HTERT RPE-1 (cell line): ENCODE measurements around the gene CLSTN3.

Experiments
- in situ Hi-C: fragments of 300-500 bp; cut with MboI; formaldehyde crosslinking; loops from 4 replicates; pipeline ENCODE4 v1.14.3; 2020; ENCODE audit warnings: low sequenced_read_pairs

CLSTN3 gene

DNA sequence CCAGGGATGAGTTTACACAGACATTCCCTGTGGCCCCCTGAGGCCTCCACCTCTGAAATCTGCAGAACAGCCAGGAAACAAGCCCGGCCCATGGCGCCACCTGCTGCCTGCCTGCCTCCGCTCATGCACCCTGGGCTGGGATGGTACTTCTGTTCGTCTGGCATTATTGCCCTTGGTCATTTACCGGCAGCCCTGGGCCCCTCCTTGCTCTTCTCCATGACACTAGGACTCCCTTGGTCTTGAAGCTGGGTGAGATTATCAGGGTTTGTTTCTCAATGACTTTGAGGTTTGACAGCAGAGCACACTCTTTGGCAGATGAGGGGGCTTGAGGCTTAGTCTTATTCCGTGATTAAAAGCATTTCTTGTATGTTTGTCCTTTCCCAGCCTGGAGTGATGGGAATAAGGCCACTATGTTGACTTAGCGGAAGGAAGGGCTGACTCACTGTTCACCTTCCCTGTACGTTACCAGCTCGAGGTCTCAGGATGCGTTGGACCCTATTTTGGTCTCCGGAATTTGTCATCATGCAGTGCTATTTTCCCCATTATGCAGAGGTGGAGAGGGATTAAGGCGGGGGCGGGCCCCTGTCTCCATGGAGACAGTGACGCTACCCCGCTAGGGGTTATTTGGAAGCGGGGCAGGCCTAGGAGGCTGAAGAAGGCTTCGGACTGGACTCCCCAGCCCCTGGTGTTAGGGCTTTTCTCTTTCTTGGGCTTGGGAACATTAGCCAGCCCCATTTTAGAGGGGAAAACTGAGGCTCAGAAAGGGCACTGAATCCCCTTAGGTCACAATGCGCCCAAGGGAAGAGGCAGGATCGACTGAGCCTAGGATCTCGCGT lies 58.6 kb downstream of the CLSTN3 start:
- in situ Hi-C loops, result no loop called here

DNA sequence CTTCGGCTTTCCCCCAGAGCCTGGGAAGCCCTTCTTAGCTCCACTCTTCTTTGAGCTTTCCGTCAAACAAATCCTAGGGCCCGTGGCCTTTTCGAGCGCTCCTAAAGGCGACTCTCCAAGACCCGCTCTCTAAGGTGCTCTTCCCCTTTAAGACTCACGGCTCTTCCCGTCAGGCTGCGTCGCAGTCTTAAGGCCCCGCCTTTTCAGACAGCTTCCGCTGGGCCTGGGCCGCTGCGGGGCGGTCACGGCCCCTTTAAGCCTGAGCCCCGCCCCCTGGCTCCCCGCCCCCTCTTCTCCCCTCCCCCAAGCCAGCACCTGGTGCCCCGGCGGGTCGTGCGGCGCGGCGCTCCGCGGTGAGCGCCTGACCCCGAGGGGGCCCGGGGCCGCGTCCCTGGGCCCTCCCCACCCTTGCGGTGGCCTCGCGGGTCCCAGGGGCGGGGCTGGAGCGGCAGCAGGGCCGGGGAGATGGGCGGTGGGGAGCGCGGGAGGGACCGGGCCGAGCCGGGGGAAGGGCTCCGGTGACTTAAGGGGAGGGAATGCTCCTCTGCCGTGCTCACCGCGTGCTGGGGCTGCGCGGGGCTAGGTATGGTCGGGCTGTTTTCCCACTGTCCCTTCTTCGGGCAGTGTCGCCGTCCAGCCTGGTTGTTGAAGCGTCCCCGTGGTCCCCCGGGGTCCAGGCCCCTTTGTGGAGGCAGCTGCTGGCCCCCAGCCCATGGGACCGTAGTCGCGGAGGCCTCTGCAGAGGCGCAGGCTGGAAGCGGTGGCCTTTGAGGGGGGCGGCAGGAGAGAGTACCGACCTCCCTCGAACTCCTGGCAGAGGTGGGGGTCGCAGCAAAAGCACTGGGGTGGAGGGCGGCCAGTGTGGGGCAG lies 59.5 kb downstream of the CLSTN3 start, which contains the start of gene PEX5:
PEX5 (plus strand) TSS at position 289 of the 870 bp plus-strand sequence. CDS start 692 bp downstream, outside the sequence.
- in situ Hi-C loops, result no loop called here

DNA sequence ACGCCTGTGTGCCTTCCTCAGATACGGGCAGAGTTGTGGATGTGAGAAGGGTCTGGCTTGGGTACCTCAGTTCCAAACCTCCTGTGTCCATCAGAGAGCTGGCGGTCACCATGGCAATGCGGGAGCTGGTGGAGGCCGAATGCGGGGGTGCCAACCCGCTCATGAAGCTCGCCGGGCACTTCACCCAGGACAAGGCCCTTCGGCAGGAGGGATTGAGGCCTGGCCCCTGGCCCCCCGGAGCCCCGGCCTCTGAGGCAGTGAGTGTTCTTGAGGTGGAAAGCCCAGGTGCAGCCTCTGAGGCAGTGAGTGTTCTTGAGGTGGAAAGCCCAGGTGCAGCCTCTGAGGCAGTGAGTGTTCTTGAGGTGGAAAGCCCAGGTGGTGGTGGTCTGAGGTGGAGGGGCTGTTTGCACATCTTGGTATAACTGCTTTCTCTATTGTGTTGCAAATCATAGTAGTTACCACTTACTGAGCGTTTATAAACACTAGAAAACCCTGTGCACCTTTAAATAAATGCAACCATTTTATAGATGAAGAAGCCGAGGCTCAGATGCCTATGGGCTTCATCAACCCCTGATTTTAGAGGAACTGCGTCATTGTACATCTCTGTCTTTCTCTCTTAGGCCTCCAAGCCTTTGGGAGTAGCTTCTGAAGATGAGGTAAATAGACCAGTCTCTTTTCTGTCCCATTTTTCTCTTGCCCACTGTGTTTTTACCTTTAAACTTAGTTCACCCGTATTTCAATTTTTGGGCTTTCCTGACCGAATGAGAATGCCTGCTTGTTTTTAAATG lies 60.3 kb downstream of the CLSTN3 start:
- in situ Hi-C loops, result no loop called here

DNA sequence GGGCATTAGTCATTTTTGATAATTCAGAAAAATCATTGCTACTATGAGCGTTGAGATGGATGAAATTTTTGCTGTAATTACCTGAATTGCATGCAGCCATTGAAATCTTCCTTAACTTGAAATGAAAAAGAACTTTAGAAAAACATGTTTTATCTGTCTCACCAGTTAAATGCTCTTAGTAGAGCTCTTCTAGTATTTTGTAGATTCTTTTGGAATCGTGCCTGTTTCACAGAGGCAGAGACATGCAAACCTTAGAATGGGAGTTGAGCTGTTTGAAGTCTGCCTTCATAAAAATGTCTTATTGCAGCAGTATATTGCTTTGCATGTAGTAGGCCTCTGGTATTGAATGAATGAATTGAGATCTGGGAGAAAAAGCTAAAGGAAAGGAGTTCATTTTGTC lies 63.5 kb downstream of the CLSTN3 start:
- in situ Hi-C loops, result no loop called here

DNA sequence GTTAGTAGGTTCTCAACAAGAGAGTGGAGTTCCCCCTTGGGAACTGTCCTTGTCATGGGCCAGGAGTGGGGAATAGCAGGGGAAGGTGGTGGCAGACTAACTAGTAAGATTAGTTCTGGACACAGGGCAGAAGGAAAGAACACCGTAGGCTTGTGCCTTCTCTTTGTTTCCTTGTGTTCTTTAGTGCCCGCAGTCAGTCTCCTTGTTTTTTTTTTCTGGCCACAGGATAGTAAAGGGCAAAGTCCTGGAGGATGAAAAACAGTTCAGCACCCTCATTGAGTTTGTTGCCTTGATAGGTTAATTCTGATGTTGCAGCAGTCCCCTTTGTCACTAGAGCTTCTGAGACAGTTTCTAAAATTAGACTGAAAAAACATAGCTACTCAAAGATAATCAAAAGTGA lies 67.7 kb downstream of the CLSTN3 start:
- in situ Hi-C loops, result no loop called here

DNA sequence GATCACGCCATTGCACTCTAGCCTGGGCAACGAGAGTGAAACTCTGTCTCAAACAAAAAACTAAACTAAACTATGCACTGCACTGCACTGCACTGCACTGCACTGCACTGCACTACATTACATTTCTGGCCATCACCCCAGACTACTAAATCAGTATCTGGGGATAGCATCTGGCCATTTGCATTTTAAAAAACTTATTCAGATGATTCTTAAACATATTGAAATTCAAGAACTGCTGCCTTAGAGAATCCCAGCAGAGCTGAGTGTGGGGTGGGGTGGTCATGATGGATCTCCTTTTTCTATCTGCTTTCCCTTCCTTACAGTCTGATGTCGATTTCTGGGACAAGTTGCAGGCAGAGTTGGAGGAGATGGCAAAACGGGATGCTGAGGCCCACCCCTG lies 72.9 kb downstream of the CLSTN3 start:
- in situ Hi-C loops, result loop anchor here (25.0 kb wide), 1 partner anchor 434 kb away; no protein-coding TSS in a partner anchor

DNA sequence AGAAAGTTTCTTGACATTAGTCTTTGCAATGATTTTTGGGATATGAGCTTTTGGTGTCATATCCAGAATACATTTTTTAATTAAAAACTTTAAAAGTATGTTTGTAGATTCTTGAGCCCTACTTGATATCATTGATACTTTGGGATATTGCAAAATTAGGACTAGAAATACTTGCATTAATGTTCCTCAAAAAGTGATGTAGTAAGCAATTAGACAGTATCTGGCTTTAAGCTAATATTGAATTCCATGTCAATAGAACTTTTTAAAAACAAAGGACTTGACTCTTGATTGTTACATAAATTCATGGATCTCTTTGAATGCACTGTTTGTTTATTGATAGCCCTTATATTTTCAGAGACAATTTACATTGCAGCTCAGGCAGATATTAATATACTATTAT lies 74.9 kb downstream of the CLSTN3 start:
- in situ Hi-C loops, result loop anchor here (25.0 kb wide), 1 partner anchor 432 kb away; no protein-coding TSS in a partner anchor

DNA sequence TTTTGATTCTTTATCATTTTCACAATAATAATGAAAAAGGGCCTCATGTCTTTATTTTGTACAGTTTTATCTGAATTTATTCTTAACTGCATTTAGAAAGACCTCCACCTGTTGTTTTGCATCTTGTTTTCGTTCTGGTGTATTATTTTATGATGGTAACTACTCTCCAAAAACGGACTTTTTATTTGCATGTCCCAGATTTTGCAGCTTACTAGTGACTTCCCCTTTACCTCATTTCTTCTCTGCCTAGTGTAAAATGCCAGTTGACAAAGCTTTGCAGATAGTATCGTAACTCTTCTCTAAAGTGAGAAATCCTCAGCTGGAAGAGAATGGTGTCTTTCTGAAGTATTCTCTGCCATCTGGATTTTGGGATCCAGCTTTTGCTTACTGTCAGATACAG lies 76.5 kb downstream of the CLSTN3 start:
- in situ Hi-C loops, result loop anchor here (25.0 kb wide), 1 partner anchor 431 kb away; no protein-coding TSS in a partner anchor

DNA sequence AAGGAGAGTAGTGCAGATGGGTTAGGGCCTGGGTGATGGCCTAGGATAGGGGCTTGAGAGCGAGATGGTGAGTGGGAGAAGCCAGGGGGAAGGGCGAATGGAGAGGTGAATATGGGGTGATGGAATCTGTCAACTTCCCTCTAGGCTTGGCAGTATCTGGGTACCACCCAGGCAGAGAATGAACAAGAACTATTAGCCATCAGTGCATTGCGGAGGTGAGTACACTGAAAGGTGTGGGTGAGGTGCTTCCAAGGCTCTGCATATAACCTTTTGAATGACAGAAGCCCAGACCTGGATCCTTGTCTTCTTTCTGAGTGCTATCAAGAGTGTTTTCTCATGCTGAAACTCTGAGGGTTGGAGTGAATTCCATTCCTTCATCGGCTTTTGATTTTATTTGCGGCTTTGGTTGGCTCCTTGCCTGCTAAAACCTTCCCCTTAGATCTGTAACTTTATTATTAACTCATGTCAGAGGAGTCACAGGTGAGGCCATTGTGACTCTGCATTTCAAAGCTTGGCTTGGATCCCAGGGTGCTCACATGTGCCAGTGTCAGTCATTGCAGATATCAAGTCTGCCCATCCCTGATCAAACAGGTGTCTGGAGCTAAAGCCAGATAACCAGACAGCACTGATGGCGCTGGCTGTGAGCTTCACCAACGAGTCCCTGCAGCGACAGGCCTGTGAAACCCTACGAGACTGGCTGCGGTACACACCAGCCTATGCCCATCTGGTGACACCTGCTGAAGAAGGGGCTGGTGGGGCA lies 77.9 kb downstream of the CLSTN3 start:
- in situ Hi-C loops, result loop anchor here (25.0 kb wide), 1 partner anchor 429 kb away; no protein-coding TSS in a partner anchor
